Lower lobe of right lung (tissue), 2 donors: Measurements from ENCODE around the gene RAB18. TPM values are rescaled to one million over a fixed set of nuclear protein-coding genes. Genes with fewer than 3 reads are reported as not detected.

Source experiments
- ATAC-seq, 2 donors: fragments of 200-7000 bp; cut with Tn5 transposase; one replicate each; pipeline ENCODE4 v1.9.1; 2020 to 2022; ENCODE audit warnings: mild to moderate bottlenecking in 2 of 2, moderate library complexity in 2 of 2
- DNase-seq: peaks from one replicate; pipeline ENCODE4 v3.0.0-alpha.2; 2020
- H3K27ac ChIP-seq: fragments of 200-600 bp; one replicate; pipeline ENCODE4 v1.8.0; 2022
- H3K27me3 ChIP-seq: fragments of 200-600 bp; one replicate; pipeline ENCODE4 v1.8.0; 2022; ENCODE audit warnings: low read depth
- H3K36me3 ChIP-seq: fragments of 200-600 bp; one replicate; pipeline ENCODE4 v1.8.0; 2022; ENCODE audit warnings: mild to moderate bottlenecking
- H3K4me1 ChIP-seq: fragments of 200-600 bp; one replicate; pipeline ENCODE4 v1.8.0; 2022
- H3K4me3 ChIP-seq: fragments of 200-600 bp; one replicate; pipeline ENCODE4 v1.8.0; 2022; ENCODE audit warnings: mild to moderate bottlenecking
- H3K9me3 ChIP-seq: fragments of 200-600 bp; one replicate; pipeline ENCODE4 v1.8.0; 2022
- intact Hi-C: fragments of 100-400 bp; cut with DNase I; formaldehyde crosslinking; loops from one replicate; pipeline ENCODE4 v1.11.0; 2022
- total RNA-seq: library from RNA; stranded (reverse); fragmentation: NEBNext Ultra II Directional; extraction: Animal tissue kit (Norgen Biotek cat#: 25700); gene quantifications from one replicate; pipeline ENCODE4 v1.2.1, GENCODE V29; 2021
- TF ChIP-seq, protein P1 (sequence below): fragments of 200-600 bp; IDR thresholded peaks from one replicate; pipeline ENCODE4 v1.8.0; 2022; ENCODE audit warnings: antibody characterized with exemption, mild to moderate bottlenecking
- donor health status: DM: no; HTN: yes; CAD: no; lungs with severe emphysema.

Gene RAB18
- total RNA-seq, 1 donor from 2014 or later: 97.2 TPM

DNA sequence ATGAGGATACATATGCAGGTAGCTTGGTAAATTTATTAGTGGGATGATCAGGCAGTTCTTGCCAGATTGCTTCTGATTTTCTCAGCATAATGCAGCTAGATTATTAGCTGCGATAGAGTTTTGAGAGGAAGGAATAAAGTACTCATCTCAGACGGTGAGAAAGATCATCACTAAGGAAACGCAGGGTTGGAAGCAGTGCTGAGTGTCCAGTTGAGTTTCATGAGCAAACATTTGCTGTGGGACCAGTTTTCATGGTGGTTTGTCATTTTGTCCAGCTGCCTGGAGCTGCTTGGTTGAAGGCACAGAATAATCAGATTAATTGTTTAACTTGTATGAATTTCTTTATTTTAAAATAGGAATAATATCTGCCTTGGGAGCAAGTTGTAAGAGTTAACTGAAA, 33.1 kb downstream of the RAB18 start:
- TF ChIP-seq, protein P1, sequence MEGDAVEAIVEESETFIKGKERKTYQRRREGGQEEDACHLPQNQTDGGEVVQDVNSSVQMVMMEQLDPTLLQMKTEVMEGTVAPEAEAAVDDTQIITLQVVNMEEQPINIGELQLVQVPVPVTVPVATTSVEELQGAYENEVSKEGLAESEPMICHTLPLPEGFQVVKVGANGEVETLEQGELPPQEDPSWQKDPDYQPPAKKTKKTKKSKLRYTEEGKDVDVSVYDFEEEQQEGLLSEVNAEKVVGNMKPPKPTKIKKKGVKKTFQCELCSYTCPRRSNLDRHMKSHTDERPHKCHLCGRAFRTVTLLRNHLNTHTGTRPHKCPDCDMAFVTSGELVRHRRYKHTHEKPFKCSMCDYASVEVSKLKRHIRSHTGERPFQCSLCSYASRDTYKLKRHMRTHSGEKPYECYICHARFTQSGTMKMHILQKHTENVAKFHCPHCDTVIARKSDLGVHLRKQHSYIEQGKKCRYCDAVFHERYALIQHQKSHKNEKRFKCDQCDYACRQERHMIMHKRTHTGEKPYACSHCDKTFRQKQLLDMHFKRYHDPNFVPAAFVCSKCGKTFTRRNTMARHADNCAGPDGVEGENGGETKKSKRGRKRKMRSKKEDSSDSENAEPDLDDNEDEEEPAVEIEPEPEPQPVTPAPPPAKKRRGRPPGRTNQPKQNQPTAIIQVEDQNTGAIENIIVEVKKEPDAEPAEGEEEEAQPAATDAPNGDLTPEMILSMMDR: no peak
- ATAC-seq: no peak
- Histone ChIP-seq H3K4me1 (no peaks in the 10 kb centered on the region), H3K4me3 (no peak overlapping the region), H3K27ac (no peak overlapping the region), H3K36me3 (peaks cover 46% of the 10 kb centered on the region), H3K9me3 (no peaks in the 10 kb centered on the region), H3K27me3 (no peaks in the 10 kb centered on the region)
- no peak for DNase-seq
- intact Hi-C loops: no loop called here

DNA sequence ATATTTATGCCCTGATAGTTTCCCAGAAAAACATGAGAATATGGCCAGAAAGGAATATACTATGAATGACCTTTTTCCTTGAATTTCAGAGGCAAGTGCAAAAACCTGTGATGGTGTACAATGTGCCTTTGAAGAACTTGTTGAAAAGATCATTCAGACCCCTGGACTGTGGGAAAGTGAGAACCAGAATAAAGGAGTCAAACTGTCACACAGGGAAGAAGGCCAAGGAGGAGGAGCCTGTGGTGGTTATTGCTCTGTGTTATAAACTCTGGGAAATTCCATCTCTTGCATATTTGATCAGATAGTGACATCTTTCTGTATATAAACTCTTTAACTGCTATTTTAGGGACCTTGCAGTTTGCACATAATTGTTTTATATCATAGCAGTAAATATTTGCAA, 33.7 kb downstream of the RAB18 start:
- no peak for ATAC-seq

DNA sequence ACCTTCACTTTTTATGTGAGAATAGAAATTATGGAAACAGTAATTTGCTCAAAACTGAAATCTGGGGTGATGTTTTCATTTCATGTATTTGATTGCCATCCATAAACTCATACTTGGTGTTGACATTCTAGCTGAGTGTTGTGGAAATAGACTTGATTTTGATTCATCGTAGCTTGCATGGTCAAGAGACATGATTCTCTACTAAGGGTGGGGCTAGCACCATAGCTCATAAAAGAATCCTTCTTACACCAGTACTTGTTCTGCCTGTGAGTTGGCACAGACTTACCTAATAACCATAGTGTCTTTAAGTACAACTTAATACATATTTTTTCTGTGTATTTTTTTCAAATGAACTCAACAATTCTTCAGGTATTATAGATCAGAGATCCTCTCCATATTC, 36.6 kb downstream of the RAB18 start:
- H3K36me3 ChIP-seq: peaks cover 51% of the 10 kb centered on the region
- intact Hi-C loops: no loop called here
- no peak overlapping the region for H3K27ac ChIP-seq
- no peaks in the 10 kb centered on the region for H3K27me3 ChIP-seq
- no peak overlapping the region for H3K4me3 ChIP-seq
- H3K9me3 ChIP-seq: no peaks in the 10 kb centered on the region
- H3K4me1 ChIP-seq: peaks cover 7% of the 10 kb centered on the region
- DNase-seq (no peak), ATAC-seq (no peak)
- TF ChIP-seq, protein P1: no peak

More for the DNA sequence above, 33.7 kb downstream of the RAB18 start:
- DNase-seq: no peak
- Histone ChIP-seq H3K27me3 (no peaks in the 10 kb centered on the region), H3K9me3 (no peaks in the 10 kb centered on the region), H3K4me3 (no peak overlapping the region), H3K27ac (no peak overlapping the region), H3K4me1 (peaks cover 5% of the 10 kb centered on the region), H3K36me3 (peaks cover 50% of the 10 kb centered on the region)
- TF ChIP-seq, protein P1: no peak
- intact Hi-C loops: no loop called here

DNA sequence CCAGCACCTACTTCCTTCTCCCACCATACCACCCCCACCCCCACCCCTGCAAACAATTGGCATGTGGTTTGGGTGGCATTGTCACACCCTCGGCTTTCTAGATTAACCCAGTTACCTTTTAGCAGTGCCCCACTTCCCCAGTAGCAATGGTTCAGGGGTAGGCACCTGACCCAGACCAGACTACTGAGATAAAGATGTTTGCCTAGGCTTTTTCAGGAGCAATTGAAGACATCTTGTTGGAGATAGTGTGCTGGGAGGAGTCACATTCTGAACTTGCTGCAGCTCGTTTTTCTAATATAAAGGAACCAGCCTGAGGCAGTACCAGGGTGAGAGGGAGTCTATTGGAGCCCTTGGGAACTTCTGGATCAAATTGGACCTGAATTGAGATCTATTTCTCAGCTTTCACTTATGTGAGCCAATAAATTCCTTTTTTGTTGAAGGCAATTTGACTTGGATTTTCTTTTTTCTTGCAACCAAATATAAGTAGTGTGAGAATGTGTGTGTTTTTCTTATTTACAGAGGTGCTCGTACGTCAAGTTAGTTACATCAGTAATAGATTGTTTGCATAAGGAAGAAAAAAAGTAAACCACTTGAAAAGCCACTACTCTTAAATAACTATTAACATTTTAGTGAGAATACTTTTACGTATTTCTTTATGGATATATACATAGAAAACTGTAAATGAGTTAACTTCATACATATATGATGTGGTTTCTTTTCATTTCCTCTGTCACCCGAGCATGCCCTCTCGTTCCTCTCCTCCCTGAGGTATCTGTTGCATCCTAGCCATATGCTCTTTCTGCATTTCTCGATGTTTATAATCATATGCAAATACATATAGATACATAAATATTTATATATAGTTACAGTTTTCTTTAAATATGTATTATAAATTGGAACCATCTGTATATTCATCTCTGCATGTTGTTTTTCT, 38.0 kb downstream of the RAB18 start:
- DNase-seq: no peak
- Histone ChIP-seq H3K4me3 (no peak overlapping the region), H3K27me3 (no peaks in the 10 kb centered on the region), H3K27ac (no peak overlapping the region), H3K36me3 (peaks cover 49% of the 10 kb centered on the region), H3K9me3 (no peaks in the 10 kb centered on the region), H3K4me1 (peaks cover 7% of the 10 kb centered on the region)
- ATAC-seq: peak in 1 of 2 donors; percentile 54
- intact Hi-C loops: no loop called here
- TF ChIP-seq, protein P1: no peak

DNA sequence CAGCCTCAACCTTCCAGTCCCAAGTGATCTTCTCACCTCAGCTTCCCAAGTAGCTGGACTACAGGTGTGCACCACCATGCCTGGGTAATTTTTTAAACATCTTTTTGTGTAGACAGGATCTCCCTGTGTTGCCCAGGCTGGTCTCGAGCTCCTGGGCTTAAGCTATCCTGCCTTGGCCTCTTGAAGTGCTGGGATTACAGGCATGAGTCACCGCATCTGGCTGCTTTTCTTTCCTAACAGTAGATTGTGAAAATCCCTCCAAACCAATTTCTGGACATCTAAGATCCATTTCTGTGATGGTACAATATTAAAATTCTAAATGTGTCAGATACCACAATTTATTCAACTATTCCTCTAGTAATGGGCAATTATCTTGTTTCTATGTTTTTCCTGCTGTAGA, 38.7 kb downstream of the RAB18 start:
- no peak overlapping the region for H3K4me3 ChIP-seq
- TF ChIP-seq, protein P1: no peak
- ATAC-seq (peak in 1 of 2 donors; percentile 21), DNase-seq (no peak)
- intact Hi-C loops: no loop called here
- H3K27me3 ChIP-seq: no peaks in the 10 kb centered on the region
- H3K36me3 ChIP-seq: peaks cover 41% of the 10 kb centered on the region
- no peaks in the 10 kb centered on the region for H3K9me3 ChIP-seq
- H3K27ac ChIP-seq: no peak overlapping the region
- peaks cover 7% of the 10 kb centered on the region for H3K4me1 ChIP-seq
